Progenitor cell of endocrine pancreas (in vitro differentiated cells): ENCODE measurements around the gene GABRR3. TPM values are rescaled to one million over a fixed set of nuclear protein-coding genes. Genes with fewer than 3 reads are reported as not detected.

Experiments used
- DNase-seq: peaks from one replicate; pipeline ENCODE4 v3.0.0; 2021; ENCODE audit warnings: low spot score; ENCODE audit not compliant: unreplicated experiment
- H3K27ac Mint-ChIP-seq: 2 replicates; pipeline ENCODE4 v1.8.0; 2021; ENCODE audit warnings: mild to moderate bottlenecking, moderate library complexity, mixed read lengths
- H3K27me3 Mint-ChIP-seq: 2 replicates; pipeline ENCODE4 v1.8.0; 2021; ENCODE audit warnings: mixed read lengths
- H3K36me3 Mint-ChIP-seq: 2 replicates; pipeline ENCODE4 v1.8.0; 2022; ENCODE audit warnings: mixed read lengths; ENCODE audit not compliant: insufficient read depth
- H3K4me1 Mint-ChIP-seq: 2 replicates; pipeline ENCODE4 v1.8.0; 2021; ENCODE audit warnings: low read depth, mixed read lengths
- H3K4me3 Mint-ChIP-seq: 2 replicates; pipeline ENCODE4 v1.8.0; 2021; ENCODE audit warnings: low read depth, mild to moderate bottlenecking, moderate library complexity, mixed read lengths
- H3K9me3 Mint-ChIP-seq: 2 replicates; pipeline ENCODE4 v1.8.0; 2021; ENCODE audit warnings: low read depth, mixed read lengths
- CTCF ChIP-seq: fragments of 200-600 bp; sonication (generic); IDR thresholded peaks from one replicate; pipeline ENCODE4 v1.5.0; 2021; ENCODE audit warnings: antibody characterized with exemption, mild to moderate bottlenecking; ENCODE audit not compliant: unreplicated experiment
- total RNA-seq: library from RNA; stranded (reverse); gene quantifications from 2 replicates; pipeline ENCODE4 v1.2.1, GENCODE V29; 2021

Gene GABRR3
- total RNA-seq, 1 donor from 2014 or later, result not detected

DNA sequence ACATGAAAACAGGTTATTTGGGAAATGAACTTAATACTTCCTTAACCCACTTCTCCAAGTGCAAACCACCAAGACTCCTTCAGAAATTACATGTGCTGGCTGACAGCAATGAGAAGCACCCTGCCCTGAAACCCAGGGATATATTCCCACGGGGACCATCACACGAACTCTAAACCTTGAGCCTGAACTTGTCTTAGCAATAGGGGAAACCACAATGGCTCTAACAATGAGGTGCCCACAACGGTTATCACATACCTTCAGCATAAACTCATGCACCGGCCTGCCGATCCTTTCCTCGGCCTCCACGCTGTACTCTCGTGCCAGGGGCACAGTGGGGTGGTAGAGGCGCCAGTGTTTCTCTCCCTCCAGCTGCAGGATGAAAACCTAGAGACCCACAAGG lies 76.3 kb downstream of the GABRR3 start:
- peaks cover 12% of the 10 kb centered on the region for H3K27me3 Mint-ChIP-seq
- H3K9me3 Mint-ChIP-seq, result no peaks in the 10 kb centered on the region
- no peak overlapping the region for H3K27ac Mint-ChIP-seq
- peaks cover 5% of the 10 kb centered on the region for H3K4me1 Mint-ChIP-seq
- H3K36me3 Mint-ChIP-seq, result peaks cover 4% of the 10 kb centered on the region
- no peak for TF ChIP-seq CTCF
- no peak overlapping the region for H3K4me3 Mint-ChIP-seq
- DNase-seq, result no peak

- no peak for TF ChIP-seq CTCF
- no peak overlapping the region for H3K4me3 Mint-ChIP-seq
- H3K27ac Mint-ChIP-seq, result no peak overlapping the region
- DNase-seq, result no peak
- H3K27me3 Mint-ChIP-seq, result peaks cover 8% of the 10 kb centered on the region
- H3K4me1 Mint-ChIP-seq, result peaks cover 4% of the 10 kb centered on the region
- H3K9me3 Mint-ChIP-seq, result no peaks in the 10 kb centered on the region
- H3K36me3 Mint-ChIP-seq, result peaks cover 4% of the 10 kb centered on the region
These were observed 76.7 kb downstream of the GABRR3 start for GRCh38 chr3:97958396-97958795.

DNA sequence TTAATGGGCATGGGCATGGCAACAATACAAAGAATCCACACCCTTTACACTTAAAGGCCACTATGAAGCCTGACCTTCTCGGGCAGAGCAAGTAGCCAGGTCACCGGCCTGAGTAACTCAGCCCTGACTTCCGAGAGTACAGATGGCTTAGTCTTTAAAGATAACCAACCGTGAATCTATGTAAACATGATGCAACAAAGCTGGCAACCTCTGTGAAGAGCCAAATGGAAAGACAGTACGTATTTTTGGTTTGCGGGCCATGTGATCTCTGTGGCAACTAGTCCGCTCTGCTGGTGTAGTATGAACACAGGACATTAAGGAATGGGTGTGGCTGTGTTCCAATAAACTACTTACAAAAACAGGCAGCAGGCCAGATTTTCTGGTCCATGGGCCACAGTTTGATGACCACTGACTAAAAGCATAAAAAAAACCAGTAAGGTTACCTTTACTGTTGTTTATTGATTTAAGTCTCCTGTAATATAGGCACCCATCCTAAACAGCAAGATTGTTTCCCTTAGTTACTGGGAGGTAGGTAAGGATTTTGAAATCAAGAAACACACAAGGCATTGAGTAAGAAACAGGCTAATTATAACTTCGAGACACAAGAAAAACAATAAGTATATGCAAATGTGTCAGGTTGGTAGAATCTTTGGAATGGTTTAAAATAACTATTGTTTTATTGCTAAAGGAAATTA lies 77.4 kb downstream of the GABRR3 start:
- no peak for DNase-seq
- Mint-ChIP-seq H3K4me1 (peaks cover 4% of the 10 kb centered on the region), H3K27me3 (peaks cover 8% of the 10 kb centered on the region), H3K36me3 (peaks cover 9% of the 10 kb centered on the region), H3K4me3 (no peak overlapping the region), H3K9me3 (no peaks in the 10 kb centered on the region), H3K27ac (no peak overlapping the region)
- no peak for TF ChIP-seq CTCF

GRCh38 chr3:97956051-97956450 lies 79.1 kb downstream of the GABRR3 start:
- no peak overlapping the region for H3K27ac Mint-ChIP-seq
- peaks cover 7% of the 10 kb centered on the region for H3K36me3 Mint-ChIP-seq
- no peaks in the 10 kb centered on the region for H3K9me3 Mint-ChIP-seq
- H3K27me3 Mint-ChIP-seq, result peaks cover 1% of the 10 kb centered on the region
- DNase-seq, result no peak
- no peak for TF ChIP-seq CTCF
- H3K4me1 Mint-ChIP-seq, result peaks cover 2% of the 10 kb centered on the region
- H3K4me3 Mint-ChIP-seq, result no peak overlapping the region

DNA sequence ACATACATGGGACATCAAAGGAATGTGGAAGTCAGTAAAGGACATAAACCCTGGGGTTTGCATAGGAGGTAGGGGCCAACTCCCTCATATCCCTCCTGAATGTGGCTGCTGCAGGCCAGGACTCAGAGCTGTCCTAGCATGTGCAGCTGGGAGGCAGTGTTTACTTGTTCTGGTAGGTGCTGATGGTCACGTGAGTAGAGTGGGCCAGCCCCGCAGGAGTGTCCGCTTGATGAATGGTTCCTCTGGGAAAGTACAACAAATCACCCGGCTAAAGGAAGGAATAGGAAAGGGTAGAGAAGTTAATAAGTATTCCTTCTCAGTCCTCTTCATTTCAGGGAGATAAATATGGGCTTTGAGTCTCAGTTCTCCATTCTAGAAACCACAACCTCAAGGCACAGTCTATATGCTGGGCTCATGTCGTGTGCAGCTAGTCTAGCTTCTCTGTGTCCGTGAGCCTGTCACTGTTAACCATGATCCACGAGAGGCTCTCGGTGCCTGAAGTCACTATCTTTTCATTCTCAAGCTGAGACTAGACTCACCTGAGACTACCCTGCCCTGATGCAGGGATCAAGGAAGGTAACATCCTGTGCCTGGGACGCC lies 80.8 kb downstream of the GABRR3 start:
- H3K27me3 Mint-ChIP-seq, result peaks cover 6% of the 10 kb centered on the region
- peaks cover 2% of the 10 kb centered on the region for H3K4me1 Mint-ChIP-seq
- peaks cover 15% of the 10 kb centered on the region for H3K36me3 Mint-ChIP-seq
- no peak for DNase-seq
- TF ChIP-seq CTCF, result no peak
- H3K4me3 Mint-ChIP-seq, result no peak overlapping the region
- no peak overlapping the region for H3K27ac Mint-ChIP-seq
- H3K9me3 Mint-ChIP-seq, result no peaks in the 10 kb centered on the region
